HepG2 (cell line): ENCODE results near the gene LST1. TPM values are rescaled to one million over a fixed set of nuclear protein-coding genes. Genes with fewer than 3 reads are reported as not detected.

Source experiments
- CBX2 ChIP-seq, 2 experiments: fragments of 200-600 bp in 1 of 2; sonication (generic); formaldehyde crosslinking in 1 of 2; IDR thresholded peaks; 2 replicates each; pipeline versions ENCODE4 v1.7.0 to v1.8.1; 2018 to 2022; ENCODE audit warnings: low read depth in 2 of 2, low read length in 1 of 2, mild to moderate bottlenecking in 1 of 2, missing genetic modification reagents in 1 of 2
- FOXP1 ChIP-seq, 2 experiments: fragments of 450-650 bp in 1 of 2; IDR thresholded peaks; 2 replicates each; pipeline ENCODE4 v1.6.1; 2017 to 2018; ENCODE audit warnings: antibody characterized with exemption in 1 of 2
- HDAC1 ChIP-seq: sonication (generic); formaldehyde crosslinking; IDR thresholded peaks from 2 replicates; pipeline ENCODE4 v1.5.1; 2020; ENCODE audit warnings: mild to moderate bottlenecking, missing genetic modification reagents
- KLF15 ChIP-seq: sonication (generic); formaldehyde crosslinking; IDR thresholded peaks from 2 replicates; pipeline ENCODE4 v1.8.1; 2023; ENCODE audit warnings: borderline replicate concordance, mild to moderate bottlenecking, inconsistent platforms, missing genetic modification reagents, mixed read lengths
- MTF2 ChIP-seq: sonication (generic); formaldehyde crosslinking; IDR thresholded peaks from 2 replicates; pipeline ENCODE4 v1.5.0; 2020; ENCODE audit warnings: missing genetic modification reagents, borderline replicate concordance
- NCOA2 ChIP-seq: sonication (generic); formaldehyde crosslinking; IDR thresholded peaks from 2 replicates; pipeline ENCODE4 v1.8.0; 2022; ENCODE audit warnings: inconsistent platforms
- NR3C1 ChIP-seq: sonication (generic); formaldehyde crosslinking; IDR thresholded peaks from 2 replicates; pipeline ENCODE4 v1.4.0; 2020; ENCODE audit warnings: missing genetic modification reagents
- NRL ChIP-seq: sonication (generic); formaldehyde crosslinking; IDR thresholded peaks from 2 replicates; pipeline ENCODE4 v1.5.0; 2020; ENCODE audit warnings: missing genetic modification reagents, mild to moderate bottlenecking, moderate library complexity, borderline replicate concordance
- RARA ChIP-seq: IDR thresholded peaks from 2 replicates; pipeline ENCODE4 v1.6.1; 2016; ENCODE audit warnings: missing genetic modification reagents, missing compliant biosample characterization
- SRY ChIP-seq: sonication (generic); formaldehyde crosslinking; IDR thresholded peaks from 2 replicates; pipeline ENCODE4 v1.8.0; 2022; ENCODE audit warnings: mild to moderate bottlenecking, missing genetic modification reagents
- TOE1 ChIP-seq: sonication (generic); formaldehyde crosslinking; IDR thresholded peaks from 2 replicates; pipeline ENCODE4 v1.4.0; 2020; ENCODE audit warnings: mild to moderate bottlenecking, missing genetic modification reagents
- ZNF12 ChIP-seq: sonication (generic); formaldehyde crosslinking; IDR thresholded peaks from 2 replicates; pipeline ENCODE4 v1.5.0; 2020; ENCODE audit warnings: missing genetic modification reagents
- ZNF180 ChIP-seq: sonication (generic); formaldehyde crosslinking; IDR thresholded peaks from 2 replicates; pipeline ENCODE4 v1.4.0; 2020; ENCODE audit warnings: low read depth, missing genetic modification reagents, borderline replicate concordance
- ZNF703 ChIP-seq: sonication (generic); formaldehyde crosslinking; IDR thresholded peaks from 2 replicates; pipeline ENCODE4 v1.5.1; 2020; ENCODE audit warnings: missing genetic modification reagents, mild to moderate bottlenecking, moderate library complexity, borderline replicate concordance
- ZNF761 ChIP-seq: sonication (generic); formaldehyde crosslinking; conservative IDR thresholded peaks from 2 replicates; pipeline ENCODE4 v1.4.0; 2020; ENCODE audit warnings: mild to moderate bottlenecking, missing genetic modification reagents
- ZNF878 ChIP-seq: sonication (generic); formaldehyde crosslinking; IDR thresholded peaks from 2 replicates; pipeline ENCODE4 v1.8.1; 2023; ENCODE audit warnings: mild to moderate bottlenecking, missing genetic modification reagents, moderate library complexity
- ZSCAN31 ChIP-seq: sonication (generic); formaldehyde crosslinking; IDR thresholded peaks from 2 replicates; pipeline ENCODE4 v1.5.0; 2020; ENCODE audit warnings: low read depth, mild to moderate bottlenecking, missing genetic modification reagents
- polyA plus RNA-seq, 8 experiments: library from polyadenylated mRNA; depleted of rRNA in 3 of 8; stranded (reverse) in 7 of 8; unstranded in 1 of 8; fragments of >200 nt; fragmentation: Illumina TruSeq in 4 of 8; extraction: Trizol in 4 of 8; gene quantifications; 2 replicates each; pipeline versions ENCODE4 v1.2.1 to v1.2.3, GENCODE V29; 2011 to 2016; ENCODE audit warnings: low read depth in 4 of 8, missing spikeins in 1 of 8, mixed read lengths in 1 of 8; ENCODE audit not compliant: insufficient read depth in 1 of 8
- total RNA-seq, 5 experiments: library from RNA; depleted of rRNA; stranded (reverse); fragments of >200 nt; fragmentation: Illumina TruSeq; extraction: Trizol; gene quantifications; 2 replicates each; pipeline ENCODE4 v1.2.3, GENCODE V29; 2016; ENCODE audit warnings: low read depth in 1 of 5
- TF ChIP-seq, protein P1 (sequence below): sonication (generic); formaldehyde crosslinking; IDR thresholded peaks from 2 replicates; pipeline ENCODE4 v1.4.0; 2020; ENCODE audit warnings: mild to moderate bottlenecking, missing genetic modification reagents
- TF ChIP-seq, protein P2 (sequence below): sonication (generic); formaldehyde crosslinking; IDR thresholded peaks from 2 replicates; pipeline ENCODE4 v1.4.0; 2020; ENCODE audit warnings: mild to moderate bottlenecking, missing genetic modification reagents
- TF ChIP-seq, protein P3 (sequence below): fragments of 450-650 bp; IDR thresholded peaks from 2 replicates; pipeline ENCODE4 v1.6.1; 2017

The LST1 gene
- total and polyA plus RNA-seq, 2 of the 13 experiments (the other 11 are each of a cell fraction or from before 2014, with no cell fraction given) = not detected

DNA sequence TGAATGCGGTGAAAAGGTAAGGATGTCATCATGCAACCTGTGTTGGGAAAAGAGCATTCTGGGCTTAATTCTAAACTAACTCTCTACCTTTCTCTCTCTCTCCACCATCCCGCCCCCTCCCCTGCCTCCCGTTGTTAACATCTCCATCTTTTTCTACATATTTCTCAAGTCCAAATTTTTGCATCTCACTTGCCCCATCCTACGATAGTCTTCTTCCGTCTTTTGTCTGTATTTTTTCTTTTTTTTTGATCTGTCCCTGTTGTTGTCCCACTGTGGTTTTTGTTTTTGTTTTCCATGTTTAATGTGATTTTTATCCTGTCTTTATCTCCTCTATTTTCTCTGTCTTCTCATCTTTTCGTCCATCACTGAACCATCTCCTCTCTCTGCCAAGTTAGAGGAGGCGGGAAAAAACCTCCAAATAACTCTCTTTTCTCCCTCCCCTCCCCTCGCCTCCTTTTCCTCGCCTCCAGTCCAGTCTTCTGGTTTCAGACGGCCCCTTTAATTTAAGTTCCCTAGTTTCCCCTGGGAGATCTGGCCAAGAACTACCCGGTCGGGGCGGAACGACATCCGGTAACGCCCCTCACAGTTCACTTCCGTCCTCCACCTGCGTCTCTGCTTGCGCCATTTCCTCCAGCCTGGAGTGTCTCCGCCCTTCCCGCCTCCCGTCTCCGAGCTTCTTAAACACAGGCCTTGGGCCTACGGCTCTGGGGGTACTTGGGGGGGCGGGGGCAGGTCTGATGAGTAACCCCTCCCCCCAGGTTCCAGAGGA, 38.9 kb upstream of the LST1 start, which contains the start of gene NFKBIL1 (continued):
- TF ChIP-seq, protein P1, sequence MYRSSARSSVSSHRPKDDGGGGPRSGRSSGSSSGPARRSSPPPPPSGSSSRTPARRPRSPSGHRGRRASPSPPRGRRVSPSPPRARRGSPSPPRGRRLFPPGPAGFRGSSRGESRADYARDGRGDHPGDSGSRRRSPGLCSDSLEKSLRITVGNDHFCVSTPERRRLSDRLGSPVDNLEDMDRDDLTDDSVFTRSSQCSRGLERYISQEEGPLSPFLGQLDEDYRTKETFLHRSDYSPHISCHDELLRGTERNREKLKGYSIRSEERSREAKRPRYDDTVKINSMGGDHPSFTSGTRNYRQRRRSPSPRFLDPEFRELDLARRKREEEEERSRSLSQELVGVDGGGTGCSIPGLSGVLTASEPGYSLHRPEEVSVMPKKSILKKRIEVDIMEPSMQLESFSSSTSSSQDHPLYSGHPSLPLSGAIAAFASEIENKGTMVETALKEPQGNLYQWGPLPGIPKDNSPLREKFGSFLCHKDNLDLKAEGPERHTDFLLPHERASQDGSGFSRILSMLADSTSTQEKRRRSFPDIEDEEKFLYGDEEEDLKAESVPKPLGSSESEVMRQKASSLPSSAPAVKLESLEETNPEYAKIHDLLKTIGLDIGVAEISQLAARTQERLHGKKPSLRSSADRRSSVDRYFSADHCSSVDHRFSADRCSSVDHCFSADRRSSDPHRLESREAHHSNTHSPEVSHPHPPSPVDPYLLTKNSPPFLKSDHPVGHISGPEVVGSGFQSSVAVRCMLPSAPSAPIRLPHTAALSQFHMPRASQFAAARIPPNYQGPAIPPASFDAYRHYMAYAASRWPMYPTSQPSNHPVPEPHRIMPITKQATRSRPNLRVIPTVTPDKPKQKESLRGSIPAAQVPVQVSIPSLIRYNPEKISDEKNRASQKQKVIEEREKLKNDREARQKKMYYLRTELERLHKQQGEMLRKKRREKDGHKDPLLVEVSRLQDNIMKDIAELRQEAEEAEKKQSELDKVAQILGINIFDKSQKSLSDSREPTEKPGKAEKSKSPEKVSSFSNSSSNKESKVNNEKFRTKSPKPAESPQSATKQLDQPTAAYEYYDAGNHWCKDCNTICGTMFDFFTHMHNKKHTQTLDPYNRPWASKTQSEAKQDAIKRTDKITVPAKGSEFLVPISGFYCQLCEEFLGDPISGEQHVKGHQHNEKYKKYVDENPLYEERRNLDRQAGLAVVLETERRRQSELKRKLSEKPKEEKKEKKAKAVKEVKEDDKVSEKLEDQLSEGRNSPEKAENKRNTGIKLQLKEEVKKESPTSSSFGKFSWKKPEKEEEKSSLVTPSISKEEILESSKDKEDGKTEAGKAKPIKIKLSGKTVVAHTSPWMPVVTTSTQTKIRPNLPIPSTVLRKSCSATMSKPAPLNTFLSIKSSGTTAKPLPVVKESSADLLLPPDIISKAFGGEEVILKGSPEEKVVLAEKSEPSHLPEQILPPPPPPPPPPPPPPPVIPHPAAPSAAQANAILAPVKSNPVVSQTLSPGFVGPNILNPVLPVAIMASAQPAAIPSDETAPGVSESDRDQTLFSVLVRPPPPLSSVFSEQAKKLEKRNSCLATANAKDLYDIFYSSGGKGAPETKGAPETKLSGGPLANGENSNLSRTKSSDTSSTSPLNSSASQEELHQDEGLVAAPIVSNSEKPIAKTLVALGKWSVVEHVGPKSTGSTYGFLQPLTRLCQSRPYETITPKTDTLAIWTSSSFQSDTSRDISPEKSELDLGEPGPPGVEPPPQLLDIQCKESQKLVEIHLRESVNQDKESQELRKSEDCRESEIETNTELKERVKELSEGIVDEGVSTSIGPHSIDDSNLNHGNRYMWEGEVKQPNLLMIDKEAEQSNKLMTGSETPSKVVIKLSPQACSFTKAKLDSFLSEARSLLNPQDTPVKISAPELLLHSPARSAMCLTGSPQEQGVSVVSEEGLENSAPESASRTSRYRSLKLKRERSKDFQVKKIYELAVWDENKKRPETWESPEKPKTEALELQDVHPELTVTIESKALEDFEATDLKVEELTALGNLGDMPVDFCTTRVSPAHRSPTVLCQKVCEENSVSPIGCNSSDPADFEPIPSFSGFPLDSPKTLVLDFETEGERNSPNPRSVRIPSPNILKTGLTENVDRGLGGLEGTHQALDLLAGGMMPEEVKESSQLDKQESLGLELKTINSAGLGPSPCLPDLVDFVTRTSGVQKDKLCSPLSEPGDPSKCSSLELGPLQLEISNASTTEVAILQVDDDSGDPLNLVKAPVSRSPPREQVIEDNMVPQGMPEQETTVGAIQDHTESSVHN (CRISPR knock-in tag) = no peak
- TF ChIP-seq KLF15 (CRISPR knock-in tag) = no peak; the same call in 1 of the 2 replicates
- TF ChIP-seq ZNF761 = no peak
- 0 out of 2 replicates have a peak, but pooled peaks have one; percentile 21 for TF ChIP-seq NCOA2 (CRISPR knock-in tag)
- peak; percentile 37; the same call in 1 of the 2 replicates for TF ChIP-seq ZNF878 (CRISPR knock-in tag)
- TF ChIP-seq ZNF12 (CRISPR knock-in tag) = no peak
- TF ChIP-seq ZSCAN31 (CRISPR knock-in tag) = peak; percentile 62; the same call in 1 of the 2 replicates
- no peak for TF ChIP-seq SRY (CRISPR knock-in tag)
- TF ChIP-seq CBX2 (IDR thresholded peaks at IDR 0.05; ENCODE audit: low read depth, low read length) = no peak
- no peak for TF ChIP-seq CBX2 (CRISPR knock-in tag; IDR thresholded peaks at IDR 0.05; ENCODE audit: low read depth)
- no peak for TF ChIP-seq NR3C1 (CRISPR knock-in tag)
- no peak; the same call in 1 of the 2 replicates for TF ChIP-seq NRL (CRISPR knock-in tag)
- TF ChIP-seq MTF2 = no peak
- no peak for TF ChIP-seq ZNF703 (CRISPR knock-in tag)
- no peak for TF ChIP-seq ZNF180
- peak; percentile 27; the same call in 1 of the 2 replicates for TF ChIP-seq HDAC1 (CRISPR knock-in tag)
- TF ChIP-seq RARA (CRISPR knock-in tag) = 0 out of 2 replicates have a peak, but pooled peaks have one; percentile 32
- TF ChIP-seq, protein P2, sequence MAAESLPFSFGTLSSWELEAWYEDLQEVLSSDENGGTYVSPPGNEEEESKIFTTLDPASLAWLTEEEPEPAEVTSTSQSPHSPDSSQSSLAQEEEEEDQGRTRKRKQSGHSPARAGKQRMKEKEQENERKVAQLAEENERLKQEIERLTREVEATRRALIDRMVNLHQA (CRISPR knock-in tag) = no peak
- TF ChIP-seq, protein P3, sequence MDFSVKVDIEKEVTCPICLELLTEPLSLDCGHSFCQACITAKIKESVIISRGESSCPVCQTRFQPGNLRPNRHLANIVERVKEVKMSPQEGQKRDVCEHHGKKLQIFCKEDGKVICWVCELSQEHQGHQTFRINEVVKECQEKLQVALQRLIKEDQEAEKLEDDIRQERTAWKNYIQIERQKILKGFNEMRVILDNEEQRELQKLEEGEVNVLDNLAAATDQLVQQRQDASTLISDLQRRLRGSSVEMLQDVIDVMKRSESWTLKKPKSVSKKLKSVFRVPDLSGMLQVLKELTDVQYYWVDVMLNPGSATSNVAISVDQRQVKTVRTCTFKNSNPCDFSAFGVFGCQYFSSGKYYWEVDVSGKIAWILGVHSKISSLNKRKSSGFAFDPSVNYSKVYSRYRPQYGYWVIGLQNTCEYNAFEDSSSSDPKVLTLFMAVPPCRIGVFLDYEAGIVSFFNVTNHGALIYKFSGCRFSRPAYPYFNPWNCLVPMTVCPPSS = no peak
- TF ChIP-seq TOE1 (CRISPR knock-in tag) = peak; percentile 74; the same call in 1 of the 2 replicates
- 0 out of 2 replicates have a peak, but pooled peaks have one; percentile 5 for TF ChIP-seq FOXP1 (IDR thresholded peaks at IDR 0.05)
- no peak for TF ChIP-seq FOXP1 (CRISPR knock-in tag; IDR thresholded peaks at IDR 0.05)
